ENCODE results near the gene NCAPD3. TPM values are rescaled to one million over a fixed set of nuclear protein-coding genes. Genes with fewer than 3 reads are reported as not detected.

NCAPD3 gene, protein sequence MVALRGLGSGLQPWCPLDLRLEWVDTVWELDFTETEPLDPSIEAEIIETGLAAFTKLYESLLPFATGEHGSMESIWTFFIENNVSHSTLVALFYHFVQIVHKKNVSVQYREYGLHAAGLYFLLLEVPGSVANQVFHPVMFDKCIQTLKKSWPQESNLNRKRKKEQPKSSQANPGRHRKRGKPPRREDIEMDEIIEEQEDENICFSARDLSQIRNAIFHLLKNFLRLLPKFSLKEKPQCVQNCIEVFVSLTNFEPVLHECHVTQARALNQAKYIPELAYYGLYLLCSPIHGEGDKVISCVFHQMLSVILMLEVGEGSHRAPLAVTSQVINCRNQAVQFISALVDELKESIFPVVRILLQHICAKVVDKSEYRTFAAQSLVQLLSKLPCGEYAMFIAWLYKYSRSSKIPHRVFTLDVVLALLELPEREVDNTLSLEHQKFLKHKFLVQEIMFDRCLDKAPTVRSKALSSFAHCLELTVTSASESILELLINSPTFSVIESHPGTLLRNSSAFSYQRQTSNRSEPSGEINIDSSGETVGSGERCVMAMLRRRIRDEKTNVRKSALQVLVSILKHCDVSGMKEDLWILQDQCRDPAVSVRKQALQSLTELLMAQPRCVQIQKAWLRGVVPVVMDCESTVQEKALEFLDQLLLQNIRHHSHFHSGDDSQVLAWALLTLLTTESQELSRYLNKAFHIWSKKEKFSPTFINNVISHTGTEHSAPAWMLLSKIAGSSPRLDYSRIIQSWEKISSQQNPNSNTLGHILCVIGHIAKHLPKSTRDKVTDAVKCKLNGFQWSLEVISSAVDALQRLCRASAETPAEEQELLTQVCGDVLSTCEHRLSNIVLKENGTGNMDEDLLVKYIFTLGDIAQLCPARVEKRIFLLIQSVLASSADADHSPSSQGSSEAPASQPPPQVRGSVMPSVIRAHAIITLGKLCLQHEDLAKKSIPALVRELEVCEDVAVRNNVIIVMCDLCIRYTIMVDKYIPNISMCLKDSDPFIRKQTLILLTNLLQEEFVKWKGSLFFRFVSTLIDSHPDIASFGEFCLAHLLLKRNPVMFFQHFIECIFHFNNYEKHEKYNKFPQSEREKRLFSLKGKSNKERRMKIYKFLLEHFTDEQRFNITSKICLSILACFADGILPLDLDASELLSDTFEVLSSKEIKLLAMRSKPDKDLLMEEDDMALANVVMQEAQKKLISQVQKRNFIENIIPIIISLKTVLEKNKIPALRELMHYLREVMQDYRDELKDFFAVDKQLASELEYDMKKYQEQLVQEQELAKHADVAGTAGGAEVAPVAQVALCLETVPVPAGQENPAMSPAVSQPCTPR (N-terminal part only)
- total RNA-seq = 10 to 100 TPM; 27.6 to 33.6 (median 31.2) TPM
- total RNA-seq (2013) = 30.2 TPM

DNA sequence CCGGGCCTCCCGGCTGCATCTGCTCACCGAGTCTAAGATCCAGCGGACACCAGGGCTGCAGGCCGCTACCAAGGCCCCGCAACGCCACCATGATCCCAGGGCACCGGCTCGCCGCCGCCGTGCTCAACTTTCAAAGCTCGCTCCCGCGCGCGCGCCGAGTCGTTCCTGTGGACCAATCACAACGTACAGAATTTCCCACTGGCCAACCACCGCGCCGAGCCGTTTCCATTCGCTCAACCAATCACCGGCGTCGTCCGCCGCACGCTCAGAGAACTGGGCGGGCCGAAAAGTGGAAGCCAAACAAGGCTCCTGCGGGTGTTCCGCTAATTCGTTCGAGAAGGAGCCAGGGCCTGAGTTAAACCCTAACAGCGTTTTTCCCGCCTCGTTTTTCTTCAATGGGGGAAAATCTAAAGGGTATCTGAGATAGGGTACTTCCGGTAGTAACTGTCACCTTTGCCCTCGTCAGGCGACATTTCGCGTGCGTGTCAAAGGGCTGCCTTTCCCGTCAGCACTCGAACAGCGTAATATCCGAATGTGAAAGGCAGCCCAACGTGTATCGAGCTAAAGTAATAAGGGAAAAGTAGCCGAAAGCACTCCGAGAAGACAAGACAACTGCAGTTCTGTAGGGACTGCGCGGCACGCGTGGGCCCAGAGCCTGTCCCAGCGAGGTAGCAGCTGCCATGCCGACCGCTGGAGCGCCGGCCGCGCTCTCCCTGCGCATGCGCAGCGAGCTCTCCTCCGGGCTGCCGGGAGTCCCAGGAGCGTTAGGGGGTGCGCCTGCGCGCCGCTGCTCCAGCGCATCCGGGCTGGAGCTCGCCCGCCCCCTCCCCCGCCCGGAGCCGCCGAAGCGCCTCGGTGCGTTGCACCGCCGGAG lies at the start of gene NCAPD3, which contains the start of gene VPS26B:
TSS of gene NCAPD3 (minus strand) at position 132 of the 874 bp plus-strand sequence. CDS start at position 91, 41 bp downstream.
TSS of gene VPS26B (plus strand) at position 836 of the 874 bp plus-strand sequence. CDS start 452 bp downstream, outside the sequence.
- TF ChIP-seq, protein P1, sequence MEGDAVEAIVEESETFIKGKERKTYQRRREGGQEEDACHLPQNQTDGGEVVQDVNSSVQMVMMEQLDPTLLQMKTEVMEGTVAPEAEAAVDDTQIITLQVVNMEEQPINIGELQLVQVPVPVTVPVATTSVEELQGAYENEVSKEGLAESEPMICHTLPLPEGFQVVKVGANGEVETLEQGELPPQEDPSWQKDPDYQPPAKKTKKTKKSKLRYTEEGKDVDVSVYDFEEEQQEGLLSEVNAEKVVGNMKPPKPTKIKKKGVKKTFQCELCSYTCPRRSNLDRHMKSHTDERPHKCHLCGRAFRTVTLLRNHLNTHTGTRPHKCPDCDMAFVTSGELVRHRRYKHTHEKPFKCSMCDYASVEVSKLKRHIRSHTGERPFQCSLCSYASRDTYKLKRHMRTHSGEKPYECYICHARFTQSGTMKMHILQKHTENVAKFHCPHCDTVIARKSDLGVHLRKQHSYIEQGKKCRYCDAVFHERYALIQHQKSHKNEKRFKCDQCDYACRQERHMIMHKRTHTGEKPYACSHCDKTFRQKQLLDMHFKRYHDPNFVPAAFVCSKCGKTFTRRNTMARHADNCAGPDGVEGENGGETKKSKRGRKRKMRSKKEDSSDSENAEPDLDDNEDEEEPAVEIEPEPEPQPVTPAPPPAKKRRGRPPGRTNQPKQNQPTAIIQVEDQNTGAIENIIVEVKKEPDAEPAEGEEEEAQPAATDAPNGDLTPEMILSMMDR (IDR thresholded peaks at IDR 0.05) = no peak
- H3K36me3 ChIP-seq (ENCODE audit: control insufficient read depth, insufficient read depth, low read length) = peaks cover 8% of the 10 kb centered on the region
- peak; percentile 94 to 99 for DNase-seq
- peak; percentile 77 to 91 (median 82) for ATAC-seq
- peaks cover 64% of the 10 kb centered on the region in 2 donors for H3K4me1 Mint-ChIP-seq
- H3K27me3 ChIP-seq (ENCODE audit: control insufficient read depth, insufficient read depth, low read length) = no peaks in the 10 kb centered on the region
- H3K4me3 Mint-ChIP-seq = peak within 1 kb of the TSS; percentile 96
- peaks cover 34% of the 10 kb centered on the region for H3K4me1 ChIP-seq (ENCODE audit: control insufficient read depth, insufficient read depth, low read length)
- H3K27ac ChIP-seq (ENCODE audit: low read length) = peak within 1 kb of the TSS; percentile 73
- H3K9me3 ChIP-seq (ENCODE audit: control insufficient read depth, insufficient read depth, low read length) = no peaks in the 10 kb centered on the region
- peak within 1 kb of the TSS; percentile 80 for H3K4me3 ChIP-seq (ENCODE audit: low read length)
- under 1% methylated on average over 89 of the region's 89 CpGs for WGBS (ENCODE audit: insufficient coverage)
- H3K36me3 Mint-ChIP-seq = no peaks in the 10 kb centered on the region
- H3K27me3 Mint-ChIP-seq (ENCODE audit: low read depth in 2 of 2) = no peaks in the 10 kb centered on the region
- H3K27ac Mint-ChIP-seq = peak within 1 kb of the TSS; percentile 96 to 97
- no peaks in the 10 kb centered on the region for H3K9me3 Mint-ChIP-seq
- intact Hi-C loops (cut with micrococcal nuclease) = loop anchor here (1.0 to 10.0 kb wide), 2 partner anchors 29 to 361 kb away; partner anchors contain the start of genes ACAD8 and THYN1

DNA sequence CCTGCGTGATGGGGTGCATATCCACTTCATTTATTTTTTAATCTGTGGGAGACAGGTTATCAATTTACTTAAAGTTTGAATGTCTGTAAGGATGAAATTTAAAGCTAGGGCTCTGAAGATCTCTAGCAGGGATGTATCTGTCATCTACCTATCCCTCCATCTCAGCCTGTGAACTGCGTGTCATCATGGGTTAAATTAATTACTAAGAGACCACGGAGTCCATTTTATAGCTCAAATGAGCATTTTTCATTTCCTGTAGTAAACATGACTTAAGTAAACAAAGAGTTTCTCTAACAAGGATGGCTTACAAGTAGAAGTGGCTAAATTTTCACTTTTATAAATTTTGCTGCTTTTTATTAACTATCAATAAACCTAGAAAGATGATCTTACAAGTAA lies 49.5 kb upstream of the NCAPD3 start:
- 42% methylated on average over 3 of the region's 3 CpGs for WGBS (ENCODE audit: insufficient coverage)
- TF ChIP-seq, protein P1 (IDR thresholded peaks at IDR 0.05) = no peak
- peaks cover 32% of the 10 kb centered on the region for H3K27me3 ChIP-seq (ENCODE audit: control insufficient read depth, insufficient read depth, low read length)

More for the DNA sequence above, 49.5 kb upstream of the NCAPD3 start:
- no peaks in the 10 kb centered on the region for H3K36me3 ChIP-seq (ENCODE audit: control insufficient read depth, insufficient read depth, low read length)
- Mint-ChIP-seq H3K9me3 (no peaks in the 10 kb centered on the region), H3K27ac (no peak overlapping the region), H3K4me1 (peaks cover 29 to 30% of the 10 kb centered on the region in 2 donors), H3K4me3 (no peak overlapping the region), H3K27me3 (ENCODE audit: low read depth in 2 of 2) (peaks cover 54 to 64% of the 10 kb centered on the region in 2 donors), H3K36me3 (no peaks in the 10 kb centered on the region)
- DNase-seq (no peak), ATAC-seq (no peak)
- no peak overlapping the region for H3K27ac ChIP-seq (ENCODE audit: low read length)
- no peak overlapping the region for H3K4me3 ChIP-seq (ENCODE audit: low read length)
- intact Hi-C loops (cut with micrococcal nuclease) = no loop called here
- H3K9me3 ChIP-seq (ENCODE audit: control insufficient read depth, insufficient read depth, low read length) = peaks cover 3% of the 10 kb centered on the region
- peaks cover 28% of the 10 kb centered on the region for H3K4me1 ChIP-seq (ENCODE audit: control insufficient read depth, insufficient read depth, low read length)
